ENCODE measurements around the gene NOL11. TPM values are rescaled to one million over a fixed set of nuclear protein-coding genes. Genes with fewer than 3 reads are reported as not detected.
A peak's percentile ranks its signal among the peaks of the same experiment; 100 is the strongest.

NOL11 gene
- total RNA-seq, 2 experiments from 2014 or later, result 64.9 to 65.5 TPM

- Histone ChIP-seq H3K9me3 (ENCODE audit: low read length) (no peaks in the 10 kb centered on the region), H4K20me1 (ENCODE audit: insufficient read depth, low read length) (no peaks in the 10 kb centered on the region), H3K4me3 (ENCODE audit: low read depth, low read length, poor library complexity, severe bottlenecking) (no peak overlapping the region), H3K36me3 (ENCODE audit: insufficient read depth, low read length) (no peaks in the 10 kb centered on the region), H3K4me2 (ENCODE audit: low read length) (no peak overlapping the region), H2AFZ (ENCODE audit: low read length) (no peak overlapping the region), H3K9me2 (ENCODE audit: insufficient read depth, low read length) (no peaks in the 10 kb centered on the region), H3K79me2 (ENCODE audit: insufficient read depth, low read depth, low read length) (no peaks in the 10 kb centered on the region), H3K4me1 (ENCODE audit: insufficient read depth, low read length, poor library complexity, severe bottlenecking) (peaks cover 12% of the 10 kb centered on the region), H3K27ac (ENCODE audit: low read depth, low read length, poor library complexity, severe bottlenecking) (no peak overlapping the region)
- TF ChIP-seq, protein P1, sequence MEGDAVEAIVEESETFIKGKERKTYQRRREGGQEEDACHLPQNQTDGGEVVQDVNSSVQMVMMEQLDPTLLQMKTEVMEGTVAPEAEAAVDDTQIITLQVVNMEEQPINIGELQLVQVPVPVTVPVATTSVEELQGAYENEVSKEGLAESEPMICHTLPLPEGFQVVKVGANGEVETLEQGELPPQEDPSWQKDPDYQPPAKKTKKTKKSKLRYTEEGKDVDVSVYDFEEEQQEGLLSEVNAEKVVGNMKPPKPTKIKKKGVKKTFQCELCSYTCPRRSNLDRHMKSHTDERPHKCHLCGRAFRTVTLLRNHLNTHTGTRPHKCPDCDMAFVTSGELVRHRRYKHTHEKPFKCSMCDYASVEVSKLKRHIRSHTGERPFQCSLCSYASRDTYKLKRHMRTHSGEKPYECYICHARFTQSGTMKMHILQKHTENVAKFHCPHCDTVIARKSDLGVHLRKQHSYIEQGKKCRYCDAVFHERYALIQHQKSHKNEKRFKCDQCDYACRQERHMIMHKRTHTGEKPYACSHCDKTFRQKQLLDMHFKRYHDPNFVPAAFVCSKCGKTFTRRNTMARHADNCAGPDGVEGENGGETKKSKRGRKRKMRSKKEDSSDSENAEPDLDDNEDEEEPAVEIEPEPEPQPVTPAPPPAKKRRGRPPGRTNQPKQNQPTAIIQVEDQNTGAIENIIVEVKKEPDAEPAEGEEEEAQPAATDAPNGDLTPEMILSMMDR (conservative IDR thresholded peaks at IDR 0.05; ENCODE audit: low read length), result no peak
- TF ChIP-seq EZH2phosphoT487 (IDR thresholded peaks at IDR 0.05; ENCODE audit: borderline replicate concordance, low read depth, low read length), result no peak
- intact Hi-C loops (cut with micrococcal nuclease; ENCODE audit: unreplicated experiment), result no loop called here
- BruUV-seq (replicated peaks), result no TSS peak
- DNase-seq (ENCODE audit: low spot score), result no peak
- ChIA-PET POLR2A (interaction anchor here (0.9 kb wide), 1 partner anchor 19 kb away, joined by 3 read pairs; no protein-coding TSS in a partner anchor), CTCF (ENCODE audit: unreplicated experiment) (no interaction called here)
These were observed 39.3 kb upstream of the NOL11 start for GRCh38 chr17:67678414-67678813.

- no TSS peak for BruUV-seq (replicated peaks)
- no peak overlapping the region for H3K27ac ChIP-seq (ENCODE audit: low read depth, low read length, poor library complexity, severe bottlenecking)
- H3K4me2 ChIP-seq (ENCODE audit: low read length), result no peak overlapping the region
- no peaks in the 10 kb centered on the region for H3K9me2 ChIP-seq (ENCODE audit: insufficient read depth, low read length)
- POLR2A ChIA-PET, result no interaction called here
- H3K4me3 ChIP-seq (ENCODE audit: low read depth, low read length, poor library complexity, severe bottlenecking), result no peak overlapping the region
- H4K20me1 ChIP-seq (ENCODE audit: insufficient read depth, low read length), result no peaks in the 10 kb centered on the region
- no peaks in the 10 kb centered on the region for H3K36me3 ChIP-seq (ENCODE audit: insufficient read depth, low read length)
- intact Hi-C loops (cut with micrococcal nuclease; ENCODE audit: unreplicated experiment), result no loop called here
- no peaks in the 10 kb centered on the region for H3K79me2 ChIP-seq (ENCODE audit: insufficient read depth, low read depth, low read length)
- peak; percentile 16 for DNase-seq (ENCODE audit: low spot score)
- no peak overlapping the region for H2AFZ ChIP-seq (ENCODE audit: low read length)
- peaks cover 12% of the 10 kb centered on the region for H3K4me1 ChIP-seq (ENCODE audit: insufficient read depth, low read length, poor library complexity, severe bottlenecking)
- CTCF ChIA-PET (ENCODE audit: unreplicated experiment), result no interaction called here
- TF ChIP-seq EZH2phosphoT487 (IDR thresholded peaks at IDR 0.05; ENCODE audit: borderline replicate concordance, low read depth, low read length), result no peak
- TF ChIP-seq, protein P1 (conservative IDR thresholded peaks at IDR 0.05; ENCODE audit: low read length), result 0 out of 2 replicates have a peak, but pooled peaks have one; percentile 28
- no peaks in the 10 kb centered on the region for H3K9me3 ChIP-seq (ENCODE audit: low read length)
These were observed 38.5 kb upstream of the NOL11 start for GRCh38 chr17:67679225-67679624.

GRCh38 chr17:67679721-67680120 is 38.0 kb upstream of the NOL11 start:
- ChIA-PET POLR2A (no interaction called here), CTCF (ENCODE audit: unreplicated experiment) (no interaction called here)
- peaks cover 12% of the 10 kb centered on the region for H3K4me1 ChIP-seq (ENCODE audit: insufficient read depth, low read length, poor library complexity, severe bottlenecking)
- H3K79me2 ChIP-seq (ENCODE audit: insufficient read depth, low read depth, low read length), result no peaks in the 10 kb centered on the region
- no peaks in the 10 kb centered on the region for H3K36me3 ChIP-seq (ENCODE audit: insufficient read depth, low read length)
- no peak for TF ChIP-seq EZH2phosphoT487 (IDR thresholded peaks at IDR 0.05; ENCODE audit: borderline replicate concordance, low read depth, low read length)
- TF ChIP-seq, protein P1 (conservative IDR thresholded peaks at IDR 0.05; ENCODE audit: low read length), result no peak
- intact Hi-C loops (cut with micrococcal nuclease; ENCODE audit: unreplicated experiment), result no loop called here
- no TSS peak for BruUV-seq (replicated peaks)
- H4K20me1 ChIP-seq (ENCODE audit: insufficient read depth, low read length), result no peaks in the 10 kb centered on the region
- H3K4me3 ChIP-seq (ENCODE audit: low read depth, low read length, poor library complexity, severe bottlenecking), result no peak overlapping the region
- H3K9me2 ChIP-seq (ENCODE audit: insufficient read depth, low read length), result no peaks in the 10 kb centered on the region
- H3K9me3 ChIP-seq (ENCODE audit: low read length), result no peaks in the 10 kb centered on the region
- no peak overlapping the region for H3K4me2 ChIP-seq (ENCODE audit: low read length)
- no peak overlapping the region for H3K27ac ChIP-seq (ENCODE audit: low read depth, low read length, poor library complexity, severe bottlenecking)
- H2AFZ ChIP-seq (ENCODE audit: low read length), result no peak overlapping the region
- DNase-seq (ENCODE audit: low spot score), result no peak
